Posterior vena cava (tissue), 2 donors: ENCODE data around the gene REM2. TPM values are rescaled to one million over a fixed set of nuclear protein-coding genes. Genes with fewer than 3 reads are reported as not detected.
"Not testable (repeated sequence)": the region's sequence is repeated elsewhere in the genome, so short reads cannot be mapped to it uniquely, and the experiment has no call there.

ENCODE experiments used
- DNase-seq: peaks from one replicate; pipeline ENCODE4 v3.0.0-alpha.2; 2020; ENCODE audit warnings: low spot score
- intact Hi-C, 2 donors: fragments of 100-400 bp; cut with DNase I; formaldehyde crosslinking; loops; one replicate each; pipeline versions ENCODE4 v1.14.1 to v1.14.2; 2022 to 2023
- total RNA-seq, 2 donors: library from RNA; stranded (reverse); fragmentation: NEBNext Ultra II Directional; extraction: Animal tissue kit (Norgen Biotek cat#: 25700); gene quantifications; one replicate each; pipeline ENCODE4 v1.2.1, GENCODE V29; 2021
- donor health status: DM: yes; HTN: yes; CAD: no.
- donor health status: DM: yes; HTN: yes; CAD: no.

Gene REM2
- total RNA-seq, 2 donors from 2014 or later: 0.23 to 0.43 TPM

DNA sequence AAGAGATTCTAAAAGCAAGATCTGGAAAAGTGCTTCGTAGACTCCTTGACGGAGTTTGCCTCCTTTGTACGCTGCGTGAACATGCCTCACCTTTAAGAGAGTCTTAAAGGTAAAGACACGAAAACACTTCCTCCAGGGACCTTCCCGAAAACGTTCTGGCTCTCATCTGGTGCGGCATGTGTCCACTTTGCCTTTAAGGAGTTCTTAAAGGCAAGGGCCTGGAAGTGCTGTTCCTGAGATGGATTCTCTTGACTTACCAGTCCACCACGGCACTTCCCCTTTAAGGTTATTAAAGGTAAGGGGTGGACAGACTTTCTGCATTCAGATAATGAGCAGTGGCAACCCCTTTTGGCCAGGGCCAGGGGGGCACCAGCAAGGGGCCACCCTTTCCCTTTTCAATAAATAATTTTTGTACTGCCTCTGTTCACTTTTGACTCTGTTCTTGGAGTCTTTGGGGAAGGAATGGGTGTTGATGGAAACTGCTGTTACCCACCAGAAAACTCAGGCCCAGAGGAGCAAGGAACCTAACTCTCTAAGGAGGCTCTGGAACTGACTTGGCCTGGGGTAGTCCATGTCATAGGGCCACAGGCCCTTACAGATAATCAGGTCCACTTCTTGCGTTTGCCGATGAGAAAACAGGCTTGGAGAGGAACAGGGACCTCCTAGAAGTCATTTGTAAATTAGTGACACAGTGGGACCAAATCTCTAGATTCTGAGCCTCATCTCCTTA, 4.4 kb downstream of the REM2 start:
- no peak for DNase-seq
- intact Hi-C loops: no loop called here

DNA sequence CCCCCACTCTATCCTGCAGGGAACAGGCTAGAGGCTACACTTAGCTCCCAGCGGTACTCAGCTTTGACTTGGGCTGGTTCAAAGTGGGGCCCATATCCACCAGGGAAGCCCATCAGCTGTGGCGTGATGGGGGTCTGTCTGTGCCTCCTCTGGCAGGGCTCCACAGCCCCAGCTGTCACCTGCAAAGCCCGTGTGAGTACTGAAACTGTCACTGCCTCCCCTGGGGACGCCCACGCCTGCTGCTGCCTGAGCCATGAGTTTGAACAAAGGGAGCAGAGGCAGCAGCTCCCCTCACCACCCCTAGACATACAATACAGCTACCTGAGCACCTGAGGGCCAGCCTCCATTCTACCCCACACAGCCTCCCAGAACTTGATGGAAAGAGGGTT, 5.0 kb downstream of the REM2 start:
- DNase-seq: no peak
- intact Hi-C loops: no loop called here

DNA sequence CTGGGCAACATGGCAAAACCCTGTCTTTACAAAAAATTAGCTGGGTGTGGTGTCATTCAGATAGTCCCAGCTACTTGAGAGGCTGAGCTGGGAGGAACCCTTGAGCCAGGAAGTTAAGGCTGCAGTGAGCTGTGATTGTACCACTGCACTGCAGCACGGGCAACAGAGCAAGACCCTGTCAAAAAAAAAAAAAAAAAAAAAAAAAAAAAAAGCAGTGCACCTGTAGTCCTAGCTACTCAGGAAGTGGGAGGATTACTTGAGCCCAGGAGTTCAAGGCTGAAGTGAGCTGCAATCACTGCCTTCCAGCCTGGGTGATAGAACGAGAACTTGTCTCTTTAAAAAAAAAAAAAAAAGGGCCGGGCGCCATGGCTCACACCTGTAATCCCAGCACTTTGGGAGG, 5.6 kb downstream of the REM2 start:
- DNase-seq: no peak
- intact Hi-C loops: no loop called here

DNA sequence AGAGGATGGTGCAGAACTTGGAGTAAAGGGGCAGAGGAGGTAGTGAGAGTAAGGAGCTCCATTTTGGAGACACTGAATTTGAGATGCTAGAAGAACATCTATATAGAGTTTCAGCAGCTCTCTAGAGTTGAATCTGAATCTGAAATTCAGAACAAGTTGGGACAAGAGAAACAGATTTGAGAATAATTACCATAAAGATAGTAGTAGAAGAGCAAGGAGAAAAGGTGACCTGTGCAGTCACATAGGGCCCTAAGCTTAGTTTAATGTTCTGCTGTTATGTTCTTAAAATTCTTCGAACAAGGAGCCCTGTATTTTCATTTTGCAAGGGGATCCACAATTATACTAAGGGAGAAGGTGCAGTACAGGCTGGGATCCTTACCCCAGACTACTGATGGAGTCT, 7.4 kb downstream of the REM2 start:
- no peak for DNase-seq
- intact Hi-C loops: no loop called here

DNA sequence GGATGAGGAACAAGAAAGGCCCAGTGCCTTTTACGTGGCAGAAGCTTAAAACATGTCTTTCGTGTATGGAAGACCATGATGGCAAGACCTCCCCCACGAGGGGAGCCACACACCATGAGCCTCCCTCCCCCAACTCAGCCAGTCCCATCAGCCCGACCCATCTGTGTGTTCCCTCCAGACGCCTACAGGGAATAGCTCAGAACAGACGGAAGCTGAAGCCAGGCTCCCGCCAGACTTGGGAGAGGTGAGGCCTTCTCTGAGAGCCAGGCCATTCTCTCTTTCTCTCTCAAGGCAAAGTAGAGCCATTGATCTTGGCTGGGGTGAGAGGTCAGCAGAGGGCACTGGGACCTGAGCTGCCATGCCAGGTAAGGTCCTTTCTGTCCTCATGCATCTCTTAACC, 9.5 kb downstream of the REM2 start:
- intact Hi-C loops: no loop called here
- DNase-seq: no peak

DNA sequence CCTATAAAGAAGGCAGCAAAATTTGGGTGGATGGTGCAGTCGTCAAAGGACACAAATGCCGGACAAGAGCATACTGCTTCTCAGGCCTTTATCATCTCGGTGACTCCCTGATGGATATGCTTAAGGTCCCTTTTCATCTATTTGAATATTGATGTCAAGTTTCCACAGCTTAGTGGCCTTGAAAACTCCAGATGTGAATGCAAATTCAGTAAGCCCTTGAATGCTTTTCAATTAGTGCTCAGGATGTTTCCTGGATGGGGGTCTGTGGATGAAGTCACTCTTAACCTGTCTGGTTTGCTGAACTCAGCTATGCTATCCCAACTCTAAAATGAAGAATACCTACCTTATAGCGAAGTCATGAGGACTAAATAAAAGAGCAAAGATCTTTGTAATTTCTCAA, 10.7 kb downstream of the REM2 start:
- no peak for DNase-seq
- intact Hi-C loops: no loop called here

DNA sequence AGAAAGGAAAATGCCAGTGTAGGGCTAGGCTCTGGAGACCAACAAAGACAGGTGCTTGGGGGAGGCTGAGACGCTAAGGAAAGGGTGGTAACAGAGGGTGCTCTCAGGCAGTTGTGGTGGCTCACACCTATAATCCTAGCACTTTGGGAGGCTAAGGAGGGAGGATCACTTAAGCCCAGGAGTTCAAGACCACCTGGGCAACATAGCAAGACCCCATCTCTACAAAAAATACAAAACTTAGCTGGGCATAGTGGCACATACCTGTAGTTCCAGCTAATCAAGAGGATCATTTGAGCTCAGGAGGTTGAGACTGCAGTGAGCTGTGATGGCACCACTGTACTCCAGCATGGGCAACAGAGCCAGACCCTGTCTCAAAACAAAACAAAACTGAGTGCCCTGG, 12.4 kb downstream of the REM2 start:
- DNase-seq: no peak
- intact Hi-C loops: no loop called here

DNA sequence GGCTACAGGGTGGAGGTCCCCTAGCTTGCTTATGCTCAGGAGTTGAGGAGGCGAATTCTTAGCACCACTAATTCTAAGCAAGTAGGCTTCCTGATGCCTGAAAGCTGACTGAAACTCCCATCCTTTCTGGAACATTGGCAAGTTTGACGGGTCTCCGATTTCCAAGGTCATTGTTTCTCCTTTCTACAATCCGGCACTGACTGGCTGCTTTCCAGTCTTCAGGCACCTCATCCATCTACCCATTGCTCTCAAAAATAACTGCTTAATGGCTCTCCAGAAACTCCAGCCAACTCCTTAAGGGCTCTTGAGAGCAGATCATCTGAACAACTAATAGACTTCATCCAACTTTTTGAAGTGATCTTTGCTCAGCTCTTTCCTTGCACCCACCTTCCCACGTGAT, 13.3 kb downstream of the REM2 start:
- DNase-seq: no peak
- intact Hi-C loops: no loop called here

DNA sequence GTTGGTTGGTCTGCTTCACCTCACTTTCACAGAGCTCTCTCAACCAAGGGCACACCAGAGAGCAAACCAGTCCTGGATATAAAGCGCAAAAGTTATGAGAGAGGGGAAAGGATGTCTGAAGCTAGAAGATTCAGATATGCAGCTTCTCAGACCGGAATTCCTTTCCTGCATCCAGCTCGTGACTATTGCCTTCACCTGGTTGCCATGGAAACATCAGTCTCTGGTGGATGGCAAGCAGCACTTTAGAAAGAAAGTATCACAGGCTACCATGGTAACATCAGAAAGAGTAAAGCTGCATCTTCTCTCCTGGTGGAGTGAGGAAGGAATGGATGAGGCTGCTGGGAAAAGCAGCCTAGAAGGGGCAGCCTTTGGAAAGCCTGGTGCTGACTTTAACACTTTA, 13.7 kb downstream of the REM2 start:
- DNase-seq: no peak
- intact Hi-C loops: no loop called here

DNA sequence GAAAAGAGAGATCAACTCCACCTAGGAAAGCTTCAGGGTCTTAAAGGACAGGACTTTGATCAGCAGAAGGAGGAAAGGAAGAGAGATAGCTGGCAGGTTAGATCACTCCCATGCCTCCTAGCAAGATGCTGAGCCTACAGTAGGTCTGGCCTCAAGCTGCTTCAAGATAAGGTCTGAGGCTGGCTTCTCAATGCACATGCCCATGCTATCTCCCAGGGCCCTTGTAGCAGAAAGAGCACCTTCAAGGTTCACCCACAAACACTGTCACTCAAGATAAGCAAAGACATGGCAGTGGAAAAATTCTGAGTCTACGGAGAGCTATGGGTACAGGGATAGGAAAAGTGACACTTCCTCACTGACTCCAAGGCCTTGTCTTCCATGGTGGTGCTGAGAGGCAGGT, 14.3 kb downstream of the REM2 start:
- no peak for DNase-seq
- intact Hi-C loops: no loop called here

DNA sequence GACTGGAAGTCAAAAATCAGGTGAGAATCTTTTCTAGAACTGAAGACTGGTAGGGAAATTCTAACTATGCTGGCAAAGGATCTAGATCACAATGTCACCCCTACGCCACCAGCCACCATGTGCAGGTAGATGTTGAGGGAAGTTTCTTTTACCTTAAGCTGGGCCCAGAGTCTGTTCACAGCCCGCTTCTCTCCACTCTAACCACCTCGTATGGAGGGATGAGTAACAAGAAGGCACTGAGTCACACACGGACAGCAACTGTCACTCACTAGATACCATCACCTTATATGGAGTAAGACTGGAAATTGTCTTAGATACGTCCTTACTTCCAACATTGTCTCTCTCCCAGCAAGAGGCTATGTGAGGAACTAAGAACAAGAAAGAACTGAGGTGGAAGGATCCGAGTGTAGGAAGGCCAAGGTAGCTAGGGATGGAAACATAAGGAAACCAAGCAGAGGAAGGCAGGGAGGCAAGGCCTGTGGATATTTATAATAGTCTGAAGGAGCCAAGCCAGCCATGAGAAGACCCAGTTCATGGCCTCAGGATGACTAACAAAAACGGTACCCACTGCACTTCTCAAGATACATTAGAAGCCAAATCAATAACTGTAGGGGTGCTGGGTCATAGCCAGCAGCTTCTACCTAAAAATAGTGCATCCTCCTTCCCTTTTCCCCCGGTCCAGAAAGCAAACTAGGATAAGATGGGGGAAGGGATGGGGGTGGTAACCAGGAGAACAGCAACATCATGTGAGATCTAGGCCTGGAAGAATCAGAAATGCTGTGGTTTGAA, 15.5 kb downstream of the REM2 start:
- intact Hi-C loops: no loop called here
- DNase-seq: no peak

DNA sequence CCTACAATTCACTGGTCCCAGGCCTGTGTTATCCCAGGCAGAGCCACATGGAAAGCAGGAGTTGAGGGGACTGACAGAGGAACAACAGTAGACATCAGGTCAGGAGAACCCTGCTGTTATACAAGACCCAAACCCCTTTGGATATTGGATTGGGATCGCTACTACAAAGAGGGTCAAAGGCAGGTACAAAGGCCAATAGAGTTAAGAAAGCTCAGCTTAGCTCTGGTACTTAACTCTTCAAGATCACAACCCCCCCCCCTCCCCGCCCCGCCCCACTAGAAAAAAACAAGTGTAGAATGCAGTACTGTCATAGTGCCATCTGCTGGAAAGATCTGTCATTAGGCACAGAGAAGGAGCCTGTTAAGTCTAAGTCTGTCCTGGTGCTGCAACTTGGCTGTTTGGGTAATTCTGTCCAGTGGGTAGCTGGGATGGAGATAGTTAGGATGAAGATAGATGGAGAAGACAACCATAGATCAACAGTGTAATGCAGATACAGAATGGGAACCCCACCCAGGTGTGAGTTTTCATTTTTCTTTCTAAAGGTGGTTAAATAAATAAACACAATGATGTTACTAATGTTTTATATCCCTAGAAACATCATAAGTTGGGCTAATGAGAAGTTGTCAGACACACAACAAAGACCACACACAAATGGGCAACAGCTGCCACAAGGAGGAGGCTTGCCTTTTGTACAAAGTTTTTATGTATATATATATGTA, 17.2 kb downstream of the REM2 start:
- intact Hi-C loops: no loop called here
- no peak for DNase-seq

DNA sequence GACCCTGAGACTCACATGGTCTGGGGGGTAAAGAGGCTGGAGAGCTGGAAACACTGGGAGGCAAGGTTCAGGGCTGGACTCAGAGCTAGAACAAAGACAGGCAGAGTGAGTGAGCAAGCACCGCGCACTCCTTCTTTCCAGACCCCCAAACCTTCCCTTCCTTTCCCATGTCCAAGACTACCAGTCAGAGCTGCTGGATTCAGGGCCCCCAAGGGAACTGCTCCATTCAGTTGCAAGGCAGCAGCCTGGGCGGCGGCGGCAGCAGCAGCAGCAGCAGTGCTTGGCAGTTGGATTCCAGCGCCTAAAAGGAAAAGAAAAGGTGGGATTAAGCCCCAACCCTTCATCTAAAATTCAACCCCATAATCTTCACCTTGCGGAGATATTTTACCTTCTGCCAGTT, 18.8 kb downstream of the REM2 start:
- DNase-seq: no peak
- intact Hi-C loops: no loop called here

DNA sequence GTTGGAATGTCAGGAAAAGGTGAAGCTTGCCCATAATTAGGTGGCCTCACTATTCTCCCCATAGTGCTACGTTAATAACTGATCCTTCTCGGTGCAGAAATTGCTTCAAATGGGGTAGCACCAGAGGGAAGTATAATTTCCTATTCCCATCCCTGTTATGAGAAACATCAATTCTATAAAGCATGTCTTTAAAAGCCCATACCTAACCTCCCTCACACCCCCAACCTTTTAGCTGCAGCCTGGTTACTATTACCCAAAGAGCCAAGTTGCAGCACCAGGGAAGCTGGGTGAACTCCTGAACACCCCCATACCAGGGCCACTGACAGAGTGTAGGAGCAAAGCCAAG, 20.7 kb downstream of the REM2 start:
- DNase-seq: no peak
- intact Hi-C loops: no loop called here

DNA sequence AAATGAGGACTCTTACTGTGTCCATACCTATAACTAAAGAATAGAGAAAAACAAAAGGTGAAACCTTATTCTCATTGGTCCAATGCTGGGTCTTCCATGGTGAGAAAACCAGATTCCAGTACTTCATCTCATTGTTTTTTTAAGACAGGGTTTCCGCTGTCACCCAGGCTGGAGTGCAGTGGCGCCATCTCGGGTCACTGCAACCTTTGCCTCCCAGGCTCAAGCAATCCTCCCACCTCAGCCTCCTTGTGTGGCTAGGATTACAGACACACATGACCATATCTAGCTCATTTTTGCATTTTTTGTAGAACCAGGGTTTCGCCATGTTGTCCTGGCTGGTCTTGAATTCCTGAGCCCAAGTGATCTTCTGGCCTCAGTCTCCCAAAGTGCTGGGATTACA, 22.6 kb downstream of the REM2 start:
- no peak for DNase-seq
- intact Hi-C loops: no loop called here

DNA sequence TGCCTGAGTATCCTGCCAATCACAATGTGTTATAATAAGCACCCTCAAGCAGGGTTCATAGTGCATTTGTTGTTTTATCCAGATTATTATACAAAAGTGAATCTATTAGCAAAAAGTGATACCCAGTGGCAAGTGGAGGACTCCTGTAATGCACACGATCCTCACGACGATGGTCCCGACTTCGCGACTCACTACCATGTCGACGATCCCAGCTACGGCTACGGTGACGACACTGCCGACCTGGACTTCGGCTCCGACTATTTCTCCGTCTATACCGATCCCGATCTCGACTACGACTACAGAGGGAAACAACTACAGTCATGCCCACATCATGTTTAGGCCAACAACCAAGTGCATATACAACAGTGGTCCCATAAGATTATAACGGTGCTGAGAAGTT, 23.1 kb downstream of the REM2 start:
- intact Hi-C loops: no loop called here
- no peak for DNase-seq

DNA sequence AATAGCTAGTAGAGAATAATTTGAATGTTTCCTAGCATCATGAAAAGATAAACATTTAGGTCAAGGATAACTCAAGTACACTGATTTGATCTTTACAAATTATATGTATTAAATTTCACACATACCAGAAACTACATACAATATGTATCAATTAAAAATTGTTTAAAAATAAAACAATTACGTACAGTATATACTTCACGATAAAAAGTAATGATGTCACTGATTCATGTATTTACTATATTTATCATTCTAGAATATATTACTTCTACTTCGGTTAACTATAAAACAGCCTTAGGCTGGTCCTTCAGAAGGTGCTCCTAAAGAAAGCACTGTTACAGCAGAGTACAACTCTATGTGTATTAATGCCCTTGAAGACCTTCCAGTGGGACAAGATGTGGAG, 24.4 kb downstream of the REM2 start:
- intact Hi-C loops: no loop called here

DNA sequence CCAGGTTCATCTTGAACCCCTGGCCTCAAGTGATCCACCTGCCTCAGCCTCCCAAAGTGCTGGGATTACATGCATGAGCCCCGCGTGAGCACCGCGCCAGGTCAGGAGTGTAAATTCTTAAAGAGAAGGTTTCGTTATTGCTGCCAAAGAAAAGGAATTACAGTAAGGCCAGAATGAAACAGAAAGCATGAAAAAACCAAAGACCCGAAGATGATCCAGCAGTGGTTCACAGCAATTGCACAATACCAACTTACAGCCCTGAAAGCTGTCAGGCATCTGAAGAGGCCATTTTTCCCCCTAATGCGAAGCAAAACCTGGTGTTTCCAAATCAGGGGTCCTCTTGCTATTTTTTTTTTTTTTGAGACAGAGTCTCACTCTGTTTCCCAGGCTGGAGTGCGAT, 25.6 kb downstream of the REM2 start:
- DNase-seq: no peak
- intact Hi-C loops: no loop called here

More for the DNA sequence above, 24.4 kb downstream of the REM2 start:
- no peak for DNase-seq

DNA sequence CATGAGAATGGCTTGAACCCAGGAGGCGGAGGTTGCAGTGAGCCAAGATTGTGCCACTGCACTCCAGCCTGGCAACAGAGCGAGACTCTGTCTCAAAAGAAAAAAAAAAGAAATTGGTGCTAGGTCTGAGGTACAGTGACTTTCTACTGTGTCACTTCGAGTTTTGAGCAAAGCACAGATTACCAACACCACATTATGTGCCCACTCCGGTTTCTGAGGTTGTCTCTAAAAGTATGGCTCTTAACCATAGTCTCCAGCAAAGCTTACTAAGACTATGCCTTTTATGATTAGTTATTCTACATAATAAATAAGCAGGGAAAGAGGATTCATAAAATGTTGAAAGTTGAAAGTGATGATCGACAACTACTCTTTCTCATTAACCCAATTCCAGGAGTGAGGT, 27.9 kb downstream of the REM2 start:
- intact Hi-C loops: no loop called here

DNA sequence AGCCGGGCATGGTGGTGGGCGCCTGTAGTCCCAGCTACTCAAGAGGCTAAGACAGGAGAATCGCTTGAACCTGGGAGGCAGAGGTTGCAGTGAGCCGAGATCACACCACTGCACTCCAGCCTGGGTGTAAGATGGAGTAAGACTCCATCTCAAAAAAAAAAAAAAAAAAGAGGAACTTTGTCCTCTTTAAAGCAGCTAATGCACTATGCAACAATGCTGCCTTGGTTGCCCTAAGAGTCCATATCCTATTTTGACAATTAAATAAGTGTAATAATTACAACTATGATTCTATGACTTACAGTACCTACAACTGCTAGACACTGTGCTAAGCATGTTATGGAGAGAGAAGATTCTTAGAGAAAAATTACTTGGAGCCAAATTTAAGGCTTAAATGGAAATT, 31.8 kb downstream of the REM2 start:
- intact Hi-C loops, DNase-seq: not testable (repeated sequence)

More for the DNA sequence above, 27.9 kb downstream of the REM2 start:
- DNase-seq: no peak
